ENCODE data around the gene GRAMD1A.

GRAMD1A gene

GRCh38 chr19:34999498-35000337 is at the start of gene GRAMD1A:
Gene GRAMD1A, plus strand, starts transcription at chr19:35000323. Its CDS starts 156 bp downstream, at chr19:35000479.
- H3K4me3 ChIP-seq (ENCODE audit: severe bottlenecking), result peak within 1 kb of the TSS; percentile 94
- H3K9me3 ChIP-seq (ENCODE audit: severe bottlenecking), result no peaks in the 10 kb centered on the region
- H3K27me3 ChIP-seq (ENCODE audit: insufficient read depth, poor library complexity, severe bottlenecking), result no peaks in the 10 kb centered on the region
- H3K27ac ChIP-seq (ENCODE audit: poor library complexity, severe bottlenecking), result peak within 1 kb of the TSS; percentile 76
- no peak for DNase-seq (ENCODE audit: low spot score)
- H3K4me1 ChIP-seq (ENCODE audit: insufficient read depth, poor library complexity, severe bottlenecking), result no peaks in the 10 kb centered on the region
- H3K36me3 ChIP-seq (ENCODE audit: low read depth), result peaks cover 4% of the 10 kb centered on the region; the same call in 1 of the 2 replicates
- ATAC-seq (ENCODE audit: low read depth), result peak; percentile 82
- TF ChIP-seq CTCF (IDR thresholded peaks at IDR 0.05; ENCODE audit: poor library complexity, severe bottlenecking), result no peak

- H3K4me3 ChIP-seq (ENCODE audit: severe bottlenecking), result no peak overlapping the region
- TF ChIP-seq CTCF (IDR thresholded peaks at IDR 0.05; ENCODE audit: poor library complexity, severe bottlenecking), result no peak
- peaks cover 12% of the 10 kb centered on the region for H3K36me3 ChIP-seq (ENCODE audit: low read depth)
- no peaks in the 10 kb centered on the region for H3K27me3 ChIP-seq (ENCODE audit: insufficient read depth, poor library complexity, severe bottlenecking)
- peaks cover 16% of the 10 kb centered on the region for H3K9me3 ChIP-seq (ENCODE audit: severe bottlenecking)
- no peak for ATAC-seq (ENCODE audit: low read depth)
- DNase-seq (ENCODE audit: low spot score), result no peak
- H3K27ac ChIP-seq (ENCODE audit: poor library complexity, severe bottlenecking), result no peak overlapping the region
- H3K4me1 ChIP-seq (ENCODE audit: insufficient read depth, poor library complexity, severe bottlenecking), result no peaks in the 10 kb centered on the region
Measured at GRCh38 chr19:34953092-34953491, 47.0 kb upstream of the GRAMD1A start.

GRCh38 chr19:34957830-34958751 is 42.0 kb upstream of the GRAMD1A start:
- Histone ChIP-seq H3K27me3 (ENCODE audit: insufficient read depth, poor library complexity, severe bottlenecking) (no peaks in the 10 kb centered on the region), H3K4me1 (ENCODE audit: insufficient read depth, poor library complexity, severe bottlenecking) (peaks cover 8% of the 10 kb centered on the region), H3K27ac (ENCODE audit: poor library complexity, severe bottlenecking) (no peak overlapping the region), H3K9me3 (ENCODE audit: severe bottlenecking) (peaks cover 24% of the 10 kb centered on the region), H3K4me3 (ENCODE audit: severe bottlenecking) (no peak overlapping the region), H3K36me3 (ENCODE audit: low read depth) (peaks cover 38% of the 10 kb centered on the region)
- no peak for TF ChIP-seq CTCF (IDR thresholded peaks at IDR 0.05; ENCODE audit: poor library complexity, severe bottlenecking)
- no peak for DNase-seq (ENCODE audit: low spot score)
- ATAC-seq (ENCODE audit: low read depth), result no peak

- H3K27ac ChIP-seq (ENCODE audit: poor library complexity, severe bottlenecking), result no peak overlapping the region
- H3K27me3 ChIP-seq (ENCODE audit: insufficient read depth, poor library complexity, severe bottlenecking), result no peaks in the 10 kb centered on the region
- DNase-seq (ENCODE audit: low spot score) (no peak), ATAC-seq (ENCODE audit: low read depth) (no peak)
- no peak overlapping the region for H3K4me3 ChIP-seq (ENCODE audit: severe bottlenecking)
- peaks cover 22% of the 10 kb centered on the region for H3K9me3 ChIP-seq (ENCODE audit: severe bottlenecking)
- H3K4me1 ChIP-seq (ENCODE audit: insufficient read depth, poor library complexity, severe bottlenecking), result peaks cover 9% of the 10 kb centered on the region
- peaks cover 38% of the 10 kb centered on the region for H3K36me3 ChIP-seq (ENCODE audit: low read depth)
- no peak for TF ChIP-seq CTCF (IDR thresholded peaks at IDR 0.05; ENCODE audit: poor library complexity, severe bottlenecking)
Measured at GRCh38 chr19:34959021-34959420, 41.1 kb upstream of the GRAMD1A start.

Data from RWPE2 (cell line).